Activated CD4-positive, CD25-positive, alpha-beta regulatory T cell treated with anti-CD3 and anti-CD28 coated beads, Interleukin-2, amount 50 U/mL, for 24 hours (primary cell): ENCODE results near the gene TNS3.
"Not testable (repeated sequence)": the region's sequence is repeated elsewhere in the genome, so short reads cannot be mapped to it uniquely, and the experiment has no call there.

Experiments
- ATAC-seq, 2 donors: fragments of 150-1000 bp; cut with Tn5 transposase; one replicate each; pipeline ENCODE4 v1.10.0; 2021; ENCODE audit warnings: mild to moderate bottlenecking in 1 of 2, moderate library complexity in 1 of 2

The TNS3 gene

DNA sequence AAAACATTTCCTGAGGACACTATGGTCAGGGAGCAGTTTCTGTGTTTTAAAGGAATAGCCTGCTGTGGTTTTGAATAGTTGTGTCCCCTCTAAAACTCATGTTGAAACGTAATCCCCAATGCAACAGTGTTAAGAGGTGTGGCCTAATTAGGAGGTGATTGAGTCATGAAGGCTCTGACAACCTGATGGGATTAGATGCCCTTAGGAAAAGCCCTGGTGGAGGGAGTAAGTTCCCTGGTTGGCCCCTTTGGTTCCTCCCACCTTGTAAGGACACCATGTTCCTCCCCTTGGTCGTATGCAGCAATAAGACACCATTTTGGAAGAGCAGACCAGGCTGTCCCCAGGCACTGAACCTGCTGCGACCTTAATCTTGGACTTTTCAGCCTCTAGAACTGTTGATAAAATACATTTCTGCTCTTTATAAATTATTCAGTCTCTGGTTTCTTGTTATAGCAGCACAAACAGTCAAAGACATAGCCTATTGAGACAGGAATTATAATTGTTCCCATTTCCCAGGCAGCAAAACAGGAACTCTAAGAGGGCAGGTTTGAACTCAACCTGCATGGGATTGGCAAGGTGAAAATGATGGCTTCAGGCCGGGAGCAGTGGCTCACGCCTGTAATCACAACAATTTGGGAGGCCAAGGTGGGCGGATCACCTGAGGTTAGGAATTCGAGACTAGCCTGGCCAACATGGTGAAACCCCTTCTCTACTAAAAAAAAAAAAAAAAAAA, 20.5 kb upstream of the TNS3 start:
- ATAC-seq, result no peak

DNA sequence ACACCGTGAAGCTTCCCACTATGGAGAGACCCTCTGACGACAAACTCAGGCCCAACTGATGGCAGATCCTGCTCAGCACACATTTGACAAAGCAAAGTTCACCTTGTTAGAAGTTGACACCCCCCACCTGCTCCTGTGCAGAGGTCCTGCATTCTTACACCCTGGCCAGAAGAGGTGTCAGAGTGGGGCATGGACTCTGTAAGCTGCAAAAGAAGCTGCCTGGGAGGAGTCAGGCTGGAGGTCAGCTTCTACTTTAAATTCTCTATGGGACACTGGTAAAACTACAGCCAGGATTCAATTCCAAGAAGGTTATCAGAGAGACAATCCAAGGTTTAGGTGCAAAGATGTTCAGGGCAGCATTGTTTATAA, 20.0 kb upstream of the TNS3 start:
- no peak for ATAC-seq

DNA sequence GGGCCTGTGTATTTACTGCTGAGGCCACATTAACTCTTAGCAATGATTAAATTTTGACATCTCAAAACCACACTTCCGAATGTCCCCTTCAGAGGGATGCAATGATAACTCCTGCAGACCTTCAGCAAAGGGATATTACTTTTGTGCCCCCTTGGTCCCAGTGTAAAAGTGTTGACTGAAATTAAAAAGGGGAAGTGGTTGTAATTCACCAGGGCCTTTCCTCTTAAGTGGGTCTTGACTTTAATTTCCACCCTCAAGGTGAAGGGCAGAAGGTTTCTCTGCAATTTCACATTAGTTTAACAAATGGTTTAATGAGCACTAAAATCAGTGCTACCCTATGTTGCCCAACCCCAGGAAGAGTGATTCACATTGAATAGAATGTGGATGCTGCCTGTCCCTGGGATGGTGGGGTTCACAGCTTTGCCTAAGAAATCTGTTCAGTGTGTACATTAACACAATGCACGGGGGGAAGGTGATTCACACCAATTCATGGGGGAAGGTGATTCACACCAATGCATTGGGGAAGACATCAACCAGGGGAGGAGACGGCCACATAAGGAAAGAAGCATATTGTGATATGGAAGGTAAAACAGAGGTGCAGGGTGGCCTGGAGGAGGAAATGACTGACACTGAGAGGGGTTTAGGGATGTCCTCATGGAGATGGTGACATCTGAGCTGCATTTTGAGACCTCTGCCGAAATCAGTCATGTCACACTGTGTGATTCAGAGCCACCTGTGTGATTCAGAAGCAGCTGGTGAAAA, 19.4 kb upstream of the TNS3 start:
- peak in 1 of 2 donors; percentile 48 for ATAC-seq

DNA sequence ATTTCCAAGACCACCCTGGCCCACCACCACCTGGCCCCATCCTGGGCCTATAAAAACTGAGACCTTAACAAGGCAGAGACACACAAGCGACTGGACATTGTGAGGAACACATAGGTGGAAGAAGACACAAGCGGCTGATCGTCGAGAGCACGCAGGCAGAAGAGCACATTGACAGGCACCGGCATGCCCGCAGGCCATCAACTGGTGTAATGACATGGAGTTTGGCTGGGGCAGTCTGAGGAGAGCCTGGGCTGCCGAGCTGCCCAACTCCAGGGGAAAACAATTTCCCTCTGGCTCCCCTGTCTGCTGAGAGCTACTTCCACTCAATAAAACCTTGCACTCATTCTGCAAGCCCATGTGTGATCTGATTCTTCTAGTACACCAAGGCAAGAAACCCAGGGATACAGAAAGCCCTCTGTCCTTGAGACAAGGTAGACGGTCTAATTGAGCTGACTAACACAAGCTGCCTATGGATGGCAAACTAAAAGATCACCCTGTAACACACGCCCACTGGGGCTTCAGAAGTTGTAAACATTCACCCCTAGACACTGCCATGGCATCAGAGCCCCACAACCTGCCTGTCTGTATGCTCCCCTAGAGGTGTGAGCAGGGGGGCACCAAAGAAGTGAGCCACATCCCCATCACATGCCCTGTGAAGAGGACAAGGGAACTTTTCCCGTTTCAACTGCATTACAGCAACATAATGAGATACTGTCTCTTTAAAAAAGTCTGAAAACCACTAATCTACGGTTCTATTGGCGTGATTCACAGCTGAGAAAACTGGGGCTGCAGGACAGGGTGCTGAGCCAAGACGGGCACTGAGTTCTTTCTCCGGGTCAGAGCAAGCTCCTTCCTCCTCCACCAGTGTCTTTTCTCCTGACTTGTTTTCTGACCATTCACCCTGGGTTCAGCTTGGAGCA, 18.5 kb upstream of the TNS3 start:
- peak in 1 of 2 donors; percentile 17 for ATAC-seq

DNA sequence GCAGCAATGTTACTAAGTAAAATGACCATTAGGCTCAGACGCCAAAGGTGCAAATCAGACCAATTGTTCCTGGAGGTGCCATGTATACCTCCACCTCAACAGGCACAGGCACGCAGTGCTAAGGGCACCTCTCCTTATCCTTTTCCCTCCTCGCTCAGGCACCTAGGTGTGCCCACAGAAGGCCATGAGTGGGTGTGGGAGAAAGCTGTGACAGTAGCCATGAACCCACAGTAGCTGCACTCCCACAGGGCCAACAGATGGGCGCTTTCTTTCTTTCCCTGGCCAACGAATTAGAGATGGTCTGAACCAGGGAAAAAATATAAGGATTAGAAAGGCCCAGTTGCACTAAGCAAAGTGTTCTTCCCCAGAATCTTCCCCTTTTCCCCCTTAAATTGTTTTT, 15.5 kb upstream of the TNS3 start:
- ATAC-seq, result no peak

DNA sequence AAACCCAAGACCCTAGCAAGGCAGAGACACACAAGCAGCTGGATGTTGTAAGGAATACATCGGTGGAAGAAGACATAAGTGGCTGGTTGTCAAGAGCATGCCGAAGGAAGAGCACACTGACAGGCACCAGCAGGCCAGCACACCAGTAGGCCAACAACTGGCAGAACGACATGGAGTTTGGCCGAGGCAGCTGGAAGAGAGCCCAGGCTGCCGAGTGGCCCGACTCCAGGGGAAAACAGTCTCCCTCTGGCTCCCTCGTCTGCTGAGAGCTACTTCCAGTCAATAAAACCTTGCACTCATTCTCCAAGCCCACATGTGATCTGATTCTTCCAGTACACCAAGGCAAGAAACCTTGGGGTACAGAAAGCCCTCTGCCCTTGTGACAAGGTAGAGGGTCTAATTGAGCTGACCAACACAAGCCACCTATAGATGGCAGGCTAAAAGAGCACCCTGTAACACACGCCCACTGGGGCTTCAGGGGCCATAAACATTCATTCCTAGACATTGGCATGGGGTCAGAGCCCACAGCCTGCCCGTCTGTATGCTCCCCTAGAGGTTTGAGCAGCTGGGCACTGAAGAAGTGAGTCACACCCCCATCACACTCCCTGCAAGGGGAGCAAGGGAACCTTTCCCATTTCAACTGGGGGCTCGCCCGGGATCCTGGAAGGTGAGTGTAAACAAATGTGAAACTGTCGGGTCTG, 14.7 kb upstream of the TNS3 start:
- no peak for ATAC-seq

DNA sequence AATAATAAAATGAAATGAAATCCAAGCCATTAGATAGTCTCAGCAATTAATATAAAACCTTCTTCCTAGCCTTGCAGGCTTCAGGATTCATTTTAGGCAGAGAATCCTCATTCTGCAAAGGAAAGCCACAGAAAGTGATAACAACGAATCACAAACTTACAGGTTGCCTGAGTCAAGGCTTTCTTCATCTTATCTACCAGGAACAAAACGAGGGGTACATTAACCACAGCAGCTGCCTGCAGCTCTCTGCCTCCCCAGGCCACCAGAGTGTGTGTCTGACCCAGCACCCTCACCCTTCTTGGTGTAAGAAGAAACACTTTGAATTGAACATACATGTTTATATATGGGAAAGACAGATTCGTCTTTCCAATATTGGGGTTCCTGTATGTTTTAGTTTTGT, 12.5 kb upstream of the TNS3 start:
- ATAC-seq, result no peak

DNA sequence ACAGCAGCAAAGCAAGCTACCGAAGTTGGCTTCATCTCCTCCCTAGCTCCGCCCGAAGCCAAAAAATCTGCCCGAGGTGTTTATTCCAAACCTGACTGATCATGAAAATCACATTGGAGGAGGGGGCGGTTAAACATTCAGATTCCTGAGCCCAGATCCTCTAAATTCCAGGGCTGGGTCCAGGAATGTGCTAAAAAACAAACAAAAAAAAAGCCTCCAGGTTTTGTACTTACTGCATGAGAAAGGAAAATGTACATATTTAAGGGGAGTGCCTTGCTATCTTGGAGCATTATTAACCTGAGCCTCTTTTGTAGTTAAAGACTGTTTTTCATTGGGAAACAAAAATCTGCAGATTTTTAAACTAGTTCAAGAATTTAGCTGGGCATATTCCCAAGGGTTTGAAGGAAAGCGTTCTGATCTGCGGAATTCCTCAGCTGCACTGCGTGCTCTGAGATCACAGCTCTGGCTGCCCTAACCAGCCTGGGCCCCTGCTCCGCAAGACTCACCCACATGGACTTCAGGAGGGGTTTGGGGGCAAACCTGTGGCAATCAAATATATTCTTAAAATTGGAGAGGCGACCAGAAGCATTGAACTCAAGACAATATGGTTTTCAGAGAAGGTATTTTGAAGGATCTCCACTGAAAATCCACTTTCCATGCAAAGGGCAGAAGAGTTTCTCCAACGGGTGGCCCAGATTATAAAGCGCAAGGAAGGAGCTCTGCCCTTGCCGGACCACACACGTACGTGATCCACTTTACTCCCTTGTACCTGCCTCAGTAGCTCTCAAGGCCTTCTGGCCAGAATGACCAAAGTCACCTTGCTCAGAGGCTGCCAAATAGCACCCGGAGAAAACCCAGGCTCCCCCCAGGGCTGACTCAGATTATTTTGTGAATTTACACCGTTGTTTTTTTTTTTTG, 10.0 kb upstream of the TNS3 start:
- no peak for ATAC-seq

DNA sequence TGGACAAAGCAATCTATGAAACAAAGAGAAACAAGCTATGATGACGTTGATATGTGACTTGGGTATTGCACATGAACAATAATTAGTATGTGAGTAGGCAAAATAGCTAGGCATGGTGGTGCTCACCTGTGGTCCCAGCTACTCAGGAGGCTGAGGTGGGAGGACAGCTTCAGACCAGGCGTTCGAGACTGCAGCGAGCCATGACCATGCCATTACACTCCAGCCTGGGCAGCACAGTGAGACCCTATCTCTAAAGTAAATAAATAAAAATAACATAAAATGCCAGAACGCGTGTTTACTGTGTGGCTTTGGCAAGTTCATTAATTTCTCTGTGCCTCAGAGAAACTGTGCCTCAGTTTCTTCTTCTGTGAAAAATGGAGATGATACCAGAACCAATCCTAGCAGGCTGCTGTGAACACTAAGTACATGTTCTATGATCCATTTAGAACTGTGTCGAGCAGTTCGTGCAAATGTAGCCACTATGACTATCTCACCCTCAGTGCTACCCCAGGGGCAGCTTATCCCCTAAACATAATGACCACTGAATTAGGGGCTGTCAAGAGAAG, 9.3 kb upstream of the TNS3 start:
- no peak for ATAC-seq

DNA sequence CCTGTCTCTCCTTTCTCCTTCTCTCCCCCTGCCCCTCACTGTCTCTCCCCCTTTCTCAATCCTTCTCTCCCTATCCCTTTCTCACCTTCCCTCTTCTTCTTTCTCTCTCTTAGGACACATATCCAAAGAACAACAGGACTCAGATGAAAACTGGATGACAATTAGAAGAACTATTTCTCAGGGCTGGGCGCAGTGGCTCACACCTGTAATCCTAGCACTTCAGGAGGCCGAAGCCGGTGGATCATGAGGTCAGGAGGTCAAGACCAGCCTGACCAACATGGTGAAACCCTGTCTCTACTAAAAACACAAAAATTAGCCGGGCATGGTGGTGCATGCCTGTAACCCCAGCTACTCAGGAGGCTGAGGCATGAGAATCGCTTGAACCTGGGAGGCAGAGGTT, 8.3 kb upstream of the TNS3 start:
- ATAC-seq, result not testable (repeated sequence)

DNA sequence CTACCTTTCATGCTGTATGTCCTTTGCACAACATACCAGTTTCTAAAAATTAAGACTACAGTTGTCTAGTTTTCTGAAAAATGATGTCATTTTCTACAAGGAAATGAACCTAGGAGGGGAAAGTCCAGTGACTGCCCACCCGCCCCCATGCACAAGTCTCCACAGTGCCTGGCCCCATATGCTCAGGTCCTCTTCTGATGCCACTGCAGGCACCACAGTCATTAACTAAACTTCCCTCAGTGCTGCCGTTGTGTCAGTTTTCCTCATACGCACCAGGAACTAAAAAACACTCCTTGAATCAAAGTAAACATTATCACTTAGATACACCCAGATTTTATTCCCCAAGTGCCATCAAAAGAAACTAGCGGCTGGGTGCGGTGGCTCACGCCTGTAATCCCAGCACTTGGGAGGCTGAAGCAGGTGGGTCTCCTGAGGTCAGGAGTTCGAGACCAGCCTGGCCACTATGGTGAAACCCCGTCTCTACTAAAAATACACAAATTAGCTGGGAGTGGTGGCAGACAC, 6.9 kb upstream of the TNS3 start:
- no peak for ATAC-seq

DNA sequence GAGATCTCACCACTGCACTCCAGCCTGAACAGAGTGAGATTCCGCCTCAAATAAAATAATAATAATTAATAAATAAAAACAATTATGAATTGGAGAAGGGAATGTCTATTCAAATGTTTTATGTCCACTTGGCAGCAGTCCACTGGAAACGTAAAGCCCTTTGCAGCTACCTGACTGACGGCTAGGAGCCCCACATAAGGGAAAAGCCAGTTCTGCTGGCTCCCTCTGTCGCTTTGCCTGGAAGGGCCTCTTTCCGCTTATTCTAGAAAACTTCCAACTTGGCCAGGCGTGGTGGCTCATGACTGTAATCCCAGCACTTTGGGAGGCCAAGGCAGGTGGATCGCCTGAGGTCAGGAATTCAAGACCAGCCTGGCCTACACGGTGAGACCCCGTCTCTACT, 6.1 kb upstream of the TNS3 start:
- ATAC-seq, result no peak

DNA sequence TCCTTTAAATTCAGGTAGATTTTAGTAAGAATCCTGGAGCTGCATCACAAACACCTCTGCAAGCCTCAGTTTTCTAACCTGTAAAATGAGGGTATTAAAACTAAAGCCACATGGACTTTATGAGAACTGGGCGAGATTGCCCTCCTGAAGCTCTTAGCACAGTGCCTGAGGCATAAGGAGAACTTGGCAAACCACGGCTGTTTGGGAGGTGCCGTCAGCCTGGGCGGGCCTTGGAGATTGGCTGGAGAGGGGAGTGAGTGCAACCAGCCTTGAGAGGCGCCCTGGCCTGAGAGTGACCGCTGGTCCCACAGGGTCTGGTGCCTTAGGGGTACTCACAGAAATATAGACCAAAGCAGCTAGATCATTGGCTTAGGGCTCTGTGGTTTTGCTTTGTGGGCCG, 5.4 kb upstream of the TNS3 start:
- ATAC-seq, result no peak

DNA sequence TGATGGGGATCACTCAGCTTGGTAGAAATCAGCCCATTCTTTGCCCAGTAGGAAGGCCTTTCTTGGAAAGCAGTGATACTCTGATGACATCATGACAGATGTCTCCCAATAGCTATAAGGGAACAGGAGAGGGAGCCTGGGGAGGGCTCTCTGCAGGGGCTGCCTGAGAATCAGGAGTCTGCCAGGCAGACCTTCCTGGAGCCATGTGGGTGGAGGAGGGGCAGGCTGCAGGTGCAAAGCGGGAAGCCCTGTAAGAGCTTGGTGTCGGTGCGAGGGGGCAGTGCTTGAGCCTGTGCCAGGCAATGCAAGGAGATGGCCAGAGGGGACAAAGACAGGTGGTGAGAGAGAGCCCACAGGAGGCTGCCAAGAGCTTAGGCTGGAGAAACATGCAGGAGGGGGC, 5.0 kb upstream of the TNS3 start:
- ATAC-seq, result no peak

DNA sequence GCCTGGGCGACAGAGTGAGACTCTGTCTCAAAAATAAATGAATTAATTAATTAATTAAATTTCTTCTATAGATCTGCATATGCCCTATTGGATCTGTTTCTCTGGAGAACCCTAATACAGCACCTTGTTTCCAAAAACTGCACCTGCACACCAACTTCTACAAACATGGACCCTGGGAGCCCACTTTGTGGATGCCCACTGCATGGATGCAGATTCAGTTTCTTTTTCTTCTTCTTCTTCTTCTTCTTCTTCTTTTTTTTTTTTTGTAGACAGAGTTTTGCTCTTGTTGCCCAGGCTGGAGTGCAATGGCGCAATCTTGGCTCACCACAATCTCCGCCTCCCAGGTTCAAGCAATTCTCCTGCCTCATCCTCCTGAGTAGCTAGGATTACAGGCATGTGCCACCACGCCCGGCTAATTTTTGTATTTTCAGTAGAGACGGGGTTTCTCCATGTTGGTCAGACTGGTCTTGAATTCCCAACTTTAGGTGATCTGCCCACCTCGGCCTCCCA, 4.3 kb upstream of the TNS3 start:
- not testable (repeated sequence) for ATAC-seq

DNA sequence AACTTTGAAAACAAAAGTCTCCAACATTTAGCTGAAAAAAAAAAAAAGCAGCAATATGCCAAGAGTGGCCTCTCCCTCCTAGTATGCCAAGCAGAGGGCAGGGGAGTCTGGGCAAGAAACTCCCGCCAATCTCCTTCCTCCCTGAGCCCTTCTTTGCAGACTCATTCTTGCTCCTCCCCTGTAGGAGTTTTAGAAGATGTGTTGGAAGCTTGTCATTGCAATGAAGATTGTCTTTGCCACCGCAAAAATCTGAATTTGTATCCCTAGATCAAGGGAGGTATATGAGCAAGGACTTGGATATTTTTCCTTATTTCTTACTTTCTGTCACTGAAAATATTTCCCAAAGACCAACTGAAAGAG, 2.6 kb upstream of the TNS3 start:
- ATAC-seq, result no peak

DNA sequence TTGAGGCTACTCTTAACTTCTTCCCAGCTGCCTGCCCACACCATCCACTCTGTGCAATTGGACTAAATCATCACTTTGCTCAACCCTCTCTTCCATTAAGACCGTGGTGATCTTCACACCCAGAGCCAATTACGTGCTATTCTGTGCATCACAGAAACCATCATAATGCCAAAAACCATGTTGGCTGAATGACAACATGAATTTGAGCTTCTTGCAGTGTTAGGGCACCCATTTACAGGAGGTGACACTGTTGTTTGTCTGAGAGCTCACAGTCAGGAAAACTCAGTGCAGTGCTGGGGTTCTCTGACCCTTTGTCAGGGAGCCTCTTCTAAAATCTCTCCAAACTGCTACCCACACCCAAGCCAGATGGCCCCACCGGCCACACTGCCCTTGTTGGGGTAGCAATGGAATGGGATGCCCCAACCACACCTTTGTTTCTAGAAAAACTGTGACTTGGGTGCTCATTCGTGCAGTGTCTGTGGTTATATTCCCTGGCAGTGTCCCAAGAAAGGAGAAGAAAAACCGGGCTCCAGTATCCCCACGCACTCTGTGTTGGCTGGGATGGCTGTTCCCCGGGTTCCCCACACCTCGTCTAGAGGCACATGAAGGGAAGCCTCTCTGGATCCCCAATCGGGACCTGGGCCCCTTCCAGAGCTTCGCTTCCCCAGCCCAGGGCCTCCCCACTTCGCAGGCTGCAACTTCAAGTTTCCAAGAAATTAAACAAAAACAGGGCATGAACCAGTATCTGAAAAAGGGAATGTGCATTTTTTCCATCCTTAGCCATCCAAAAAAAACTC, 2.0 kb upstream of the TNS3 start:
- no peak for ATAC-seq

DNA sequence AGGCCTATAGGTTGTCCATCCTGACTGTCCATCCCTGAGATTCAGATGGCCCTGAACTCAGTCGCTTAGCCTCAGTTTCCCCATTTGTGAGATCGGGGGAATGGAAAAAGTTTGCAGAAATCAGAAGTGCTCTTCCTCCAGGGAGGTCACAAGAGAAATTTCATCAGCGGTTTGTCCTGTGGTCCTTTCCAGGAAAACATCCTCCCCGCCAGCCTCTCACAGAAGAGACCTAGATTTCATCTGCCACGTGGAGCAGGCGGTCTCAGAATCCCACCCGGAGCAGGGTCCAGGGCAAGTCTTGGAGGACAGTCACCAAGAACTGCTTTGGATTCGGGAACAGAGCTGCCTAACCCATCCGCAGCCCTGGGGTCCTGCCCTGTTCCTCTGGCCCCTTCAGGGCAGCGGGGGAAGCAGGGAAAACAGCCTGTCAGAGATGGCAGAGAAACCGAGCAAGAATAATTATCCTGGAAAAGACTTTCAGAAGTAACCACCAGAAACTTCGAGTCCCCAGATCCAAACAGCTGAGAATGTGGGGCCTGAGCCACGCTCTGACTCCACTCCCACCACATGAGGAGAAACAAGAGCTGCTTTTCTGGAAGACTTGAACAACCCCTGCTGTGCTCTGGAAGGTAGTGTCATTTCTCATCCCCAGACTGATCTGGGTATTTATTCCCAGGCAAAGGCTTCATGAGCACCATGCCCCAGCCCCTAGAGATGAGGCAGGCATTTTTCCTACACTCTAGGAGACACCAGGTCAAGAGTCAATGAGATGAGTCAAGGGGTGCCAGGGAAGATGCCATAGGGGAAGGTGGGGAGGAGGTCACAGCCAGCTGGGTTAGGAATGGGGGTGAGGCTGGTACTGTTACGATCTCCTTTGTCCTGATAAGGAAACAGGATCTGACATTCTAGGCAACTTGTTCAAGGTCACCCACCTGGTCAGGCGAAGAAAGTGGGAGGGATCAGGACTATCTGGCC, 1.1 kb upstream of the TNS3 start:
- ATAC-seq, result no peak

DNA sequence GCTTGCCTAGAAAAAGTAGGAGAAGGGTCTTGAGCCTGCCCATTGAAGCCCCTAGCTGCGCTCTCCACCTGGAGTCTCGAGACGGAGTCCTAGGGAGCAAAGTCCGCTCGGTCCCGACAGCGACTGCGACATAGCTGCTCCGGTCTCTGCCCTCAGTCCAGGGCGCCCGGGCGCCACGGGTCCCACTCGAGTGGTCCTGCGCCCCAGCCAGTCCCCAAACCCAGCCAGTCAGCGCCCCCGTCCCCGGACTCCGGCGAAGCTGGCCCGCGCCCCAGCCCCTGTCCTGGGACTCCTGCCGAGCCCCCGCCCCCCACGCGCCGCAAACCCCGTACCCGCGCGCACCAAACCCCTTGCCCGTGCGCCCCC, 490 bp downstream of the TNS3 start:
- no peak for ATAC-seq
